Uterus (tissue), 4 donors: ENCODE measurements around the gene KLK8. TPM values are rescaled to one million over a fixed set of nuclear protein-coding genes. Genes with fewer than 3 reads are reported as not detected.

Source experiments
- DNase-seq, 2 donors: peaks; one replicate each; pipeline ENCODE4 v3.0.0-alpha.2; 2019 to 2020
- H3K27ac ChIP-seq, 2 donors: fragments of 200-600 bp; sonication (generic); 1 replicate in 1 of 2; 2 replicates in 1 of 2; pipeline ENCODE4 v1.5.1; 2016 to 2018
- H3K27me3 ChIP-seq, 2 donors: fragments of 200-600 bp; sonication (generic); one replicate each; pipeline ENCODE4 v1.5.1; 2018 to 2019; ENCODE audit warnings: control low read depth in 1 of 2
- H3K36me3 ChIP-seq, 2 donors: fragments of 200-600 bp; sonication (generic); one replicate each; pipeline ENCODE4 v1.5.1; 2019; ENCODE audit warnings: control low read depth in 1 of 2
- H3K4me1 ChIP-seq, 2 donors: fragments of 200-600 bp; sonication (generic); one replicate each; pipeline ENCODE4 v1.5.1; 2018 to 2019; ENCODE audit warnings: control low read depth in 1 of 2
- H3K4me3 ChIP-seq, 2 donors: fragments of 200-600 bp; sonication (generic); 1 replicate in 1 of 2; 2 replicates in 1 of 2; pipeline ENCODE4 v1.5.1; 2018 to 2019; ENCODE audit warnings: mild to moderate bottlenecking in 1 of 2
- H3K9me3 ChIP-seq, 2 donors: fragments of 200-600 bp; sonication (generic); one replicate each; pipeline ENCODE4 v1.5.1; 2019; ENCODE audit warnings: control low read depth in 1 of 2
- CTCF ChIP-seq, 4 experiments: fragments of 200-600 bp in 2 of 4; fragments of 450-650 bp in 2 of 4; sonication (generic) in 2 of 4; IDR thresholded peaks; one replicate each; pipeline ENCODE4 v1.5.1; 2016 to 2019; ENCODE audit warnings: antibody characterized with exemption in 4 of 4, mild to moderate bottlenecking in 2 of 4, moderate library complexity in 1 of 4
- POLR2A ChIP-seq, 2 donors: fragments of 450-650 bp; IDR thresholded peaks; one replicate each; pipeline ENCODE4 v1.6.1; 2016; ENCODE audit warnings: antibody characterized with exemption in 2 of 2, mild to moderate bottlenecking in 1 of 2, moderate library complexity in 1 of 2
- intact Hi-C: fragments of 100-400 bp; cut with DNase I; formaldehyde crosslinking; loops from one replicate; pipeline ENCODE4 v1.15.1; 2023; ENCODE audit warnings: low total_unique reads
- total RNA-seq, 4 donors: library from RNA; depleted of rRNA in 3 of 4; stranded (reverse); fragments of >200 nt in 3 of 4; gene quantifications; one replicate each; pipeline versions ENCODE4 v1.1.0 to v1.2.4, GENCODE V29; 2014 to 2023
- donor health status: DM: yes; HTN: yes; CAD: no.

Gene KLK8
- total RNA-seq, 4 donors from 2014 or later: 4.8 TPM; not detected in 3

- intact Hi-C loops: no loop called here
- Histone ChIP-seq H3K4me3 (peak within 1 kb of the TSS; percentile 1 to 41), H3K4me1 (peaks cover 0 to 12% of the 10 kb centered on the region in 2 donors), H3K27me3 (peaks cover 0 to 30% of the 10 kb centered on the region in 2 donors), H3K36me3 (no peaks in the 10 kb centered on the region), H3K9me3 (no peaks in the 10 kb centered on the region), H3K27ac (peak within 1 kb of the TSS in 1 of 2 donors; percentile 55)
- TF ChIP-seq POLR2A (IDR thresholded peaks at IDR 0.05): no peak
- TF ChIP-seq CTCF (IDR thresholded peaks at IDR 0.05): no peak
- no peak for DNase-seq
These were observed 18.1 kb upstream of the KLK8 start, which contains the start of gene KLK10 for GRCh38 chr19:51019544-51019925. Gene KLK10, minus strand, starts transcription at chr19:51019709. Its CDS starts 579 bp downstream, at chr19:51019130.

GRCh38 chr19:51018745-51019543 lies 17.5 kb upstream of the KLK8 start:
- Histone ChIP-seq H3K27me3 (peaks cover 0 to 34% of the 10 kb centered on the region in 2 donors), H3K4me1 (peaks cover 0 to 12% of the 10 kb centered on the region in 2 donors)
- peak in 1 of 2 donors; percentile 38 for DNase-seq

GRCh38 chr19:51016798-51017683 lies 15.6 kb upstream of the KLK8 start:
- DNase-seq: peak in 1 of 2 donors; percentile 43
- TF ChIP-seq CTCF (IDR thresholded peaks at IDR 0.05) (peak in 2 of 4 experiments; percentile 54 to 79), POLR2A (IDR thresholded peaks at IDR 0.05) (no peak)
- peak overlapping the region in 1 of 2 donors; percentile 48 for H3K4me3 ChIP-seq
- peaks cover 0 to 34% of the 10 kb centered on the region in 2 donors for H3K27me3 ChIP-seq
- no peak overlapping the region for H3K27ac ChIP-seq
- peaks cover 0 to 12% of the 10 kb centered on the region in 2 donors for H3K4me1 ChIP-seq
- no peaks in the 10 kb centered on the region for H3K9me3 ChIP-seq
- intact Hi-C loops: no loop called here
- H3K36me3 ChIP-seq: no peaks in the 10 kb centered on the region

More at GRCh38 chr19:51018745-51019543, 17.5 kb upstream of the KLK8 start:
- TF ChIP-seq CTCF (IDR thresholded peaks at IDR 0.05) (no peak), POLR2A (IDR thresholded peaks at IDR 0.05) (peak in 1 of 2 donors; percentile 46)
- intact Hi-C loops: no loop called here
- Histone ChIP-seq H3K4me3 (peak overlapping the region; percentile 1 to 41), H3K9me3 (no peaks in the 10 kb centered on the region), H3K27ac (peak overlapping the region in 1 of 2 donors; percentile 55), H3K36me3 (no peaks in the 10 kb centered on the region)

- intact Hi-C loops: no loop called here
- no peak overlapping the region for H3K27ac ChIP-seq
- H3K9me3 ChIP-seq: no peaks in the 10 kb centered on the region
- no peak for DNase-seq
- H3K4me3 ChIP-seq: no peak overlapping the region
- peaks cover 0 to 12% of the 10 kb centered on the region in 2 donors for H3K4me1 ChIP-seq
- peaks cover 0 to 34% of the 10 kb centered on the region in 2 donors for H3K27me3 ChIP-seq
- H3K36me3 ChIP-seq: no peaks in the 10 kb centered on the region
- TF ChIP-seq POLR2A (IDR thresholded peaks at IDR 0.05): no peak
- no peak for TF ChIP-seq CTCF (IDR thresholded peaks at IDR 0.05)
These were observed 14.4 kb upstream of the KLK8 start for GRCh38 chr19:51015691-51016267.
